ENCODE data around the gene GRM4.

DNA sequence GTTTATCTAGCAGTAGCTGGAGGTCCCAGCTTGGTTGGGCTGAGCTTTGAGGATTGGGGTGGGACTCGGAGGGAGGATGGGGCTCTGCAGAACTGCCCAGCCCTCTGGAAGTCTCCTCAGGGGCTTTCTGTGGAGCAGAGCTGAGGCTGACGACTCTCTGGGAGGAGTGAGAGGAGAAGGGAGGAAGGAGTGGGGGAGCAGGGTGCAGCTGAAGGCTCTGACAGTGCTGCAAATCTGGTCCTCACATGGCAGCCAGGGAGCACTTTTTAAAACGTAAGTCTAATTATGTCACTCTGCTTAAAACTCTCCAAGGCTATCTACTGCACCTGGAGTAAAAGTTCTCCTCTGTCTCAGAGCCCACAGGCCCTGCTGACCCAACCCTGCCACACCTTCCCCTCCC, 32.4 kb downstream of the GRM4 start:
- TF ChIP-seq, protein P1, sequence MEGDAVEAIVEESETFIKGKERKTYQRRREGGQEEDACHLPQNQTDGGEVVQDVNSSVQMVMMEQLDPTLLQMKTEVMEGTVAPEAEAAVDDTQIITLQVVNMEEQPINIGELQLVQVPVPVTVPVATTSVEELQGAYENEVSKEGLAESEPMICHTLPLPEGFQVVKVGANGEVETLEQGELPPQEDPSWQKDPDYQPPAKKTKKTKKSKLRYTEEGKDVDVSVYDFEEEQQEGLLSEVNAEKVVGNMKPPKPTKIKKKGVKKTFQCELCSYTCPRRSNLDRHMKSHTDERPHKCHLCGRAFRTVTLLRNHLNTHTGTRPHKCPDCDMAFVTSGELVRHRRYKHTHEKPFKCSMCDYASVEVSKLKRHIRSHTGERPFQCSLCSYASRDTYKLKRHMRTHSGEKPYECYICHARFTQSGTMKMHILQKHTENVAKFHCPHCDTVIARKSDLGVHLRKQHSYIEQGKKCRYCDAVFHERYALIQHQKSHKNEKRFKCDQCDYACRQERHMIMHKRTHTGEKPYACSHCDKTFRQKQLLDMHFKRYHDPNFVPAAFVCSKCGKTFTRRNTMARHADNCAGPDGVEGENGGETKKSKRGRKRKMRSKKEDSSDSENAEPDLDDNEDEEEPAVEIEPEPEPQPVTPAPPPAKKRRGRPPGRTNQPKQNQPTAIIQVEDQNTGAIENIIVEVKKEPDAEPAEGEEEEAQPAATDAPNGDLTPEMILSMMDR (conservative IDR thresholded peaks at IDR 0.05; ENCODE audit: low read depth, low read length) = no peak
- TF ChIP-seq EZH2 (IDR thresholded peaks at IDR 0.05; ENCODE audit: borderline replicate concordance, low read depth, low read length, poor library complexity, severe bottlenecking) = no peak
